Measurements from ENCODE around the gene KIF26B.
"Not testable (repeated sequence)": the region's sequence is repeated elsewhere in the genome, so short reads cannot be mapped to it uniquely, and the experiment has no call there.

Gene KIF26B

DNA sequence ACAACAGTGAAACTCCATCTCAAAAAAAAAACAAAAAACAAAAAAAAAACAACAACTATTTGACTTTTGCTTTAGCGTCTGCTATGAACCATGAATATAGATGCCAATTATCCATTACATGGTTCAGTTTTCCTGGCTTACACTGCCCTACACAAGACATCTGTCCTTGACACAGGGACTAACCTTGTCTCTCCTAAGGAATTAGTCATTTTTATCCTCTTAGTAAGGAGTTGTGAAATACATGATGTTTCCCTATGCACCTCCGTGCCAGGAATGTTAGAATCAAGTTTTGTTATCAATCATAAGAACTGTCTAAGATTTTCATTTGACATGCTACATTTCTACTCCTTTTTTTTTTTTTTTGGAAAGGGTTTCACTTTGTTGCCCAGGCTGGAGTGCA lies 241.8 kb downstream of the KIF26B start:
- no peak for DNase-seq

DNA sequence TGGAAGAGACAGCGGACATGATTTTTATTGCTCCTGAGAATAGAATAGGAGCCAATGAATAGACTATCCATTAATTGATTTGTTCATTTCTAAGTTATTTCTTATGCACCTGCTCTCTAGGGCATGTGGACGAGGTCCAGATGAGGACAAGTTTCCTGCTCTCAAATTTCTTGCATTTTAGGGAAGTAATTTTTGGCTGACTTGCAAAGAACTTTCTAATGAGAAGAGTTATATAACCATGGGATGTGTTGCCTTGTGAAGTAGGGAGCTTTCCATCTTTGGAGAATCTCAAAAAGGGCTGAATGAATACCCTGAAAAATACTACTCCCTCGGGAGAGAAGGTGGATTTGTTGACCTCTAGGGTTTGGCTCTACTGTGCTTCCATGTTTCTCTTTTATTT lies 243.0 kb downstream of the KIF26B start:
- no peak for DNase-seq

GRCh38 chr1:245398180-245398579 lies 243.4 kb downstream of the KIF26B start:
- DNase-seq, result no peak

GRCh38 chr1:245401881-245402587 lies 247.2 kb downstream of the KIF26B start:
- DNase-seq, result no peak

- DNase-seq, result not testable (repeated sequence)
Measured at GRCh38 chr1:245402998-245403397, 248.2 kb downstream of the KIF26B start.

DNA sequence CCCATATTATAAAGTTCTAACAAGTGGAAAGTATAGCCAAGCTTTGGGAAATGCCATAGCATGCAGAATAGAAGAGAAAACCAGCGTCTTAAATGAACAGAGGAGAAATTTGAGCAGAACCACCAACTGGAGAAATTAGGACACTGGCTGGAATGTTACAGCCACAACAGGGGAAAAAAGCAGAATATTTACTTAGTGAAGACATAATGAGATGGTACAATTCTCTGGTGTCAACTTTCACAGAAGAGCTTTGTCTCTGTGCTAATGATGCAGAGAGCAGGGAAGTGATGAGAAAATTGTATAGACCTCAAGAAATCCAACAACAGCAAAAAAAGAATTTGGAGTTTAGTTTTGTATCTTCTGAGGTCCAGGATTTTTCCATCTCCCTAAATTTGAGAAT lies 249.7 kb downstream of the KIF26B start:
- DNase-seq, result no peak

DNA sequence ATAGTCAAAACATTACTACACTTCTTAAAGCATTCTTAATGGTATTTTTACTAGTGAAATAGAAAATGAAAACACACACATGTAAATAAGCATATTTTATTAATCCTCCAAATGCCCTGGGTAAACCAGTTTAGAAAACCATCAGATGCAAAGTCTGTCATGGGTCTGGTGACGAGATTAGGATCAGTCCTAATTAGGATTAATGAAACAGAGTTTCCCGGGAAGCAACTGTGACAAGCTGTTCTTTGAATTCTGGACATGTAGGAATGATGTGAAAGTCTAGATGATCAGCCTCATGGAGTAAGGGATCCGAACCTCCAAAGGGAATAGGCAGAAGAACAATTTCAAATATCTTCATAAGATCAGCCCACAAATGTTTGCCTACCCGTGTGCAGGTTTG lies 250.2 kb downstream of the KIF26B start:
- DNase-seq, result no peak

DNA sequence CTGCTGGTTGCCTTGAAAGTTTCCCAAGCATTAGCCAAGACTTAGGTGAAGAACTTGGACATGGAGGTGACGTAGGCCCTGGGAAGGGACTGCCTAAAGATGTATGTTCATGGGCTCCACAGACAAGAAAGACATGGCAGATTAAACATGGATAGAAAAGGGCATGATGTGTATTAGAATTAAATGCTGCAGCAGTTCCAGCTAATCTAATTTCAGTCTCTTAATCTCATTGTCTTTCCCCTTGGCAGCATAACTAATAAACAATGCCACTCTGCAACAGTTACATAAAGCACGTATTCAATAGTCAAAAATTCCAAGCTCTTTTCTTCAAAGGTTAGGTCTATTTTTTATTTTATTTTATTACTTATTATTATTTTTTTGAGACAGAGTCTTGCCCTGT lies 251.6 kb downstream of the KIF26B start:
- no peak for DNase-seq

GRCh38 chr1:245407983-245408382 lies 253.2 kb downstream of the KIF26B start:
- DNase-seq, result no peak

DNA sequence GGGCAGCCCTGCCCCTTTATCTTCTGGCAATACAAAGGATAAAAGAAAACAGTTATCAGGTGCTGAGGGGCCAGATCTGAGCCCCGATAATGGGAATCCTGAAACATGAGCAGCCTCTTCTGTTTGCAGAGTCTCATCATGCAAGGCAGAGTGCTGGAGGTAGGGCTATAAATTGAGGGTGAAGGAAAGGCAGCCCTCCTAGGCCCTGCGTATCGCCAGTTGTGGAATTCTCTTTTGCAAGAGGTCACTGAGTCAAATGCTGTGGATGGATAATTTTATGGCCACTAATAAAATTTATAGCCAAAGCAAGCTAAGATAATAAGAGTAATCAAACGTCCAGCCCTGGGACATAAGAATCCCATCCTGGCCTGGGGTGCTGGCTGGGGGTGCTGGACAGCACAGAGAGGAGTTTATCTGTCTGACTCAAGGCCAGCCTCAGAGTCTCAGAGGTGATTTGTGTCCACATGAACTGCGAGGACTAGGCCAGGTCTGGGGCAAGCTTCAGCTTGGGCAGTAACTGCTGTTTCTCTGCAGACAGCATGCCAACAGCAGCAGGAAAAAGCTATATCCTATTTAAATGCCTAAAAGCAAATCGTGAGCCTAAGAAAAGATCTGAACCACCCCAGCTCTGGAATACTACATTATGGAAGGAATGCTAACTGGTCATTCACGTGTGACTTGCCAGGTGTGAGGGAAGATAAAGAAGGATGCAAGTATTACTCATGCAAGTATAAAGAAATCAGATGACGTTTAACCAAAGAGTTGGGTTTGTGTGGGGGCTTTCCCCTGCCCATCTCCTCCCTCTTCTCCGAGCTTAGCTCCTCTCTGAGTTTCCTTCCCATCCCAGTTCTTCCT lies 254.8 kb downstream of the KIF26B start:
- DNase-seq, result no peak

GRCh38 chr1:245411245-245412036 lies 256.7 kb downstream of the KIF26B start:
- no peak for DNase-seq

GRCh38 chr1:245412306-245412705 lies 257.5 kb downstream of the KIF26B start:
- no peak for DNase-seq

DNA sequence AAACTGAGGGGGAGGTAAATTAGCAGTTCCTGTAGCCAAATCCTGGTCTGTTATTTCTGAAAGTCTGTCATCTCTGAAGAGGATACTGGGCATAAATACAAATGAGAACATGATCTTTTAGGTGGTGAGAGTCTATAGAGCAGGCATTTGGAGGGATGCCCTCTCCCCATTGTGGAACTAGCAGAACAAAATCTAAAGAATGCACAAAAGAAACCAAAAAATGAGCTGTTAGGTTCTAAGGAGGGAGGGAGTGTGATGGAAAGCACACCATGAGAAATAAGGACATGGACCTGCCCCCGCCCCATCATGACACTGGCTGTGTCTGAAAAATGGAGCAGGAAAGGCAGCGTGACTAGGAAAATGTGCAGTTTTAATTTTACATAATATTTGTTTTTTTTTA lies 262.0 kb downstream of the KIF26B start:
- no peak for DNase-seq

DNA sequence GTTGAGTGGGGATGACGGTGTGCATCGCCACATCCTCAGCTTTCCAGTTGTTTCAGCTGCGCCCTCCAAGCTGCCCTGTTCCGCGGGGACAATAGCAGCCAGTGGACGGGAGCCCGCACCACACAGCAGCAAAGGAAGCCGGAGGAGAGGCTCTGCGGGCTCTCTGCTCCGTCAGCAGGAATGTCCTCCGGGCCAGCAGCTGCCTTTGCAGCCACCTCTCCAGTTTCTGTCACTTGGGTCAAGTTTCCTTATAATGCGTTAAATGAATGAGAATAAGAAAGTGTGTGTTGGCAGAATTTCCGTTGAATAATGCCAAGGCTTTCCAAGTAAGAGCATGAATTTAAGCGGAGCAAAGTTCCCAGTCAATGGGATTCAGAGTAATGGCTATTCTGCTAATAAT lies 263.3 kb downstream of the KIF26B start:
- DNase-seq, result no peak

DNA sequence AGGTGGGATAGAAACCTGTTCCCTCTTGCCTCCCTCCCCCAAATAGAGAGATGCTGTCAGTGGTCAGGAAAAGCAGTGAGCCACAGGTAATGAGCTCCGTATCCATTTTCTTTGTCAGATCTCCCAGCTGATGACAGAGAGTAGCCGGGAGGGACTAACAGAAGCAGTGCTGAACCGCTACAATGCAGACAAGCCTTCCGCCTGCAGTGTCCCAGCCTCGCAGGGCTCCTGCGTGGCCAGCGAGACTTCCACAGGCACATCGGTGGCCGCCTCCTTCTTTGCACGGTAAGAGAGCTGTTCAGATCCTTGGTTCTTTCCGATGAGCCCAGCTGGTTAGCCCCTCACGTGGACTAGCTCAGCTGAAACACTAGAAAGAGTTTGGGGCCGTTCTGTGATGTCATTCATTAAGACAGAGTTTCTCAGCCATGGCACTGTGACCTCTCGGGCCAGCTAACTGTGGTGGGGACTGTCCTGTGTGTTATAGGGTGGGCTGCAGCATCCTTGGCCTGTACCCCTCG lies 264.7 kb downstream of the KIF26B start:
- no peak for DNase-seq

GRCh38 chr1:245419989-245420388 lies 265.2 kb downstream of the KIF26B start:
- no peak for DNase-seq

DNA sequence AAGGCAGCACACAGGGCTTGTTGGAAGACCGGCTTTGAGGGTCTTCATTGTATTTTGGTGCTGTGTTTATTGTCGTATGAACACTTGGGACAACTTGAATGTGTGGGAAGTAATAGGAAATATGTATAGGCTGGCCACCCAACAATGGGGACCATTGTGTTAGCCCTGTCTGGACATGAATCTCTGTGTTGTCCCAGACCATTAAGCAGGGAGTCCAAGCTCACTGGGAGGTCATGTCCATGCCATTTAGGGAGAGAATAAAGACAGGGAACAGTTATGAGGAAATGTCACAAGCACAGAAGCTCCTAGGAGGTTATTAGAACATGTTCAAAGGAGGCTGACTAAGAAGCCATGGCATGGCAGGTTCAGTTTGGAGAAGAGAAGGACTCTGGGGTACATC lies 266.1 kb downstream of the KIF26B start:
- DNase-seq, result no peak

DNA sequence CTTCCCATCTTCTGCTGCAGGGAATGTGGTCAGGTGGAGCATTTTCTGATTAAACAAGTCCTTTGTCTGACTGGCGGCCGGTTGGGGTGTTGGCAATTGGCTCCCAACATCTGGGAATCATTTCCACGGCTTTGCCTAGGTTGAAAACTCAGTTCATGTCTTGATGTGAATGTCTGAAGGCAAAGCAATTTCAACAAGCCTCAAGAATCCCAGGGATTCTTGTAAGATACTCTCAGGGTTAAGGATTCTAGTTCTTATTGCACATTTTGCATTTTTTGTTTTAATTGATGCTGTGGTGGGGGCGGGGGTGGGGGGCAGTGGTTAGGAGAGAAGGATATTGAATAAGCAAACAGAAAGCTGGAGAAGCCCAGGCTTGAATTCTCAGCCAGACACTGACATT lies 273.9 kb downstream of the KIF26B start:
- DNase-seq, result no peak

DNA sequence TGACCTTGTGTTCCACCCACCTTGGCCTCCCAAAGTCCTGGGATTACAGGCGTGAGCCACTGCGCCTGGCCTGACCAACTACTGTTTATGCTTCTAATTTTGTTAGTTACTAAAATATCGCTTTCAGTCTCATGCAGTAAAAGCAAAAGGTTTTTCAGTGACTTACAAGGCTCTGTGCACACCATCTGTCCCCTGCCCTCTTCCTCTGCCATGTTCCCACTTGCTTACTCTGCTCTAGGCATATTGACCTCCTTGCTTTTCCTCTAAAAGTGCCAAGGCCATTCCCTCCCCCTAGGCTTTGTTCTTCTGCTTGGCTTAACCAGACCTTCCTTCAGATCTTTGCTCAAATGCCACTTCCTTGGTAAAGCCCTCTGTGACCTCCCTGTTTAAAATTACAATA lies 276.9 kb downstream of the KIF26B start:
- no peak for DNase-seq

DNA sequence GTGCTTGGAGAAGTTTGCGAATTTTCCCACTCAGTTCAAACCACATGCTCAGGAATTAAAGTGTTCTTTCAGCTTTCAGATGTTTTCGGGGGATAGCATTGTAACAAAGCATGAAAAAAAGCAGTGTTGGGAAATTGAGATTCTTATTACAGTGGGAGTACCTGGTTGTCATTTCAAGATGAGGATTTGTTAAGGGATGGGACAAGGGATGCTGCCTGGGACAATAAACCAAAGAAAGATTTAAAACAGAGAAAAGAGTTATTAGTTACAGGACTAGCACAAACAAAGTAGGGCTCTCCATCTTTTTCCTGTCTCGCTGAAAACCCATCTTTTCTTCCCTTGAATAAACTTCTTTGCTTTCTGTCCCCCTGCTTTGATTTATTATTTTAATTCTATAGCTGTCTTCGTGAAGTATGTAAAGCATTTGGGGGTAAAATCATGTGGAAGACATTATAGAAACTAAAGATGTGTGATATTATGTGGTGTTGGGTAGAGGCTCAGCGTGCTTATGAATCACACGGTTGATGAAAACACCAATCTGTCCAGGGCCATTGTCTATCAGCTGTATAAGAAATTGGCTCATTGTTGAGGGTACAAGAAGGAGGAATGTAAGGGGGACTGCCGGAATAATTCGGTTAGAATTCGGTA lies 277.6 kb downstream of the KIF26B start:
- no peak for DNase-seq

DNA sequence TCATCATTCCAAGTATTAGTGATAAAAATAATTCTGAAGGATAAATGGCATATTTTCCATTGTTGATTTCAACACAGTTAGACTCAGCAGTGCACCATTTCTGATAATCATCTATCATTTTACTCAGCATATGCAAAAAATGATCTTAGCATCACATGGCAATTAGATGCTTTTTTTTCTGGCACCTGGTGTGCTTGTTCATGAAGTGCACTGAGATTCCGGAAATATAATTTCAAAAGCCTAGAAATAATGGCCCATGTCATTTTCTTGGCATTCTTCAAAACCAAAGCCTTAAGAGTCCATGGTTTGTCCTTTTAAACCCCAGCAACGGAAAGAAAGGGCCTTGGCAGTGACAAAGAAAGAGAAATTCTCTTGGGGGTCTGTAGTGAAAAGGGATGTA lies 278.8 kb downstream of the KIF26B start:
- DNase-seq, result no peak

GRCh38 chr1:245434280-245434679 lies 279.5 kb downstream of the KIF26B start:
- no peak for DNase-seq

GRCh38 chr1:245436407-245436806 lies 281.6 kb downstream of the KIF26B start:
- DNase-seq, result no peak
